ENCODE measurements around the gene PTPRM. TPM values are rescaled to one million over a fixed set of nuclear protein-coding genes. Genes with fewer than 3 reads are reported as not detected.

PTPRM gene
- polyA plus RNA-seq, 1 donor from 2014 or later: 126 TPM

DNA sequence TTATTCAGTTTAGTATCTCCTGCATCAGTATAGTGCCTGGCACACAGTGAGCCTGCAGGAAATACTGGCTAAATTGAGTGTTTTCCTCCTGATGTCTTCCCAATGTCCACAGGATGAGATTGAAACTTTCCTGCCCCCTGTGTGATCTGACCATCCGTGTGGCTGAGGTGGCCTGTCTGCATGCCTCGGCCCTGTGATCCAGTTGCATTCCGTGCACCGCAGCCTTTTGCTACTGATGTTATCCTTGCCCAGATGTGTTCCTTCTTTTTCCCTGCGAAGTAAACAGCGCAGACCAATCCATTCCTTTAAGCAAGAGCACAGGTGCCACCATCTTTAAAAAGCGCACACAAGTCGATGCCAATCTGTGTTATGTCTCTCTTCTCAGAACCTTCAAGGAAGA lies 462.6 kb downstream of the PTPRM start:
- Histone ChIP-seq H3K27ac (ENCODE audit: low read length) (no peak overlapping the region), H3K79me2 (replicated peaks; ENCODE audit: insufficient read depth, low read length) (no peaks in the 10 kb centered on the region), H3K27me3 (ENCODE audit: insufficient read depth, low read depth, low read length) (no peaks in the 10 kb centered on the region), H3K4me2 (ENCODE audit: low read length) (no peak overlapping the region), H4K20me1 (ENCODE audit: insufficient read depth) (no peaks in the 10 kb centered on the region), H3K9me2 (ENCODE audit: insufficient read depth, low read length) (no peaks in the 10 kb centered on the region), H3K36me3 (ENCODE audit: insufficient read depth, low read length) (no peaks in the 10 kb centered on the region), H3K4me3 (ENCODE audit: low read length) (no peak overlapping the region), H3K9ac (ENCODE audit: low read length) (no peak overlapping the region), H3F3A (ENCODE audit: insufficient read depth, low read length, poor library complexity, severe bottlenecking) (no peaks in the 10 kb centered on the region), H3K9me3 (ENCODE audit: low read length) (no peaks in the 10 kb centered on the region), H2AFZ (ENCODE audit: low read depth, low read length) (no peak overlapping the region)
- TF ChIP-seq, protein P1, sequence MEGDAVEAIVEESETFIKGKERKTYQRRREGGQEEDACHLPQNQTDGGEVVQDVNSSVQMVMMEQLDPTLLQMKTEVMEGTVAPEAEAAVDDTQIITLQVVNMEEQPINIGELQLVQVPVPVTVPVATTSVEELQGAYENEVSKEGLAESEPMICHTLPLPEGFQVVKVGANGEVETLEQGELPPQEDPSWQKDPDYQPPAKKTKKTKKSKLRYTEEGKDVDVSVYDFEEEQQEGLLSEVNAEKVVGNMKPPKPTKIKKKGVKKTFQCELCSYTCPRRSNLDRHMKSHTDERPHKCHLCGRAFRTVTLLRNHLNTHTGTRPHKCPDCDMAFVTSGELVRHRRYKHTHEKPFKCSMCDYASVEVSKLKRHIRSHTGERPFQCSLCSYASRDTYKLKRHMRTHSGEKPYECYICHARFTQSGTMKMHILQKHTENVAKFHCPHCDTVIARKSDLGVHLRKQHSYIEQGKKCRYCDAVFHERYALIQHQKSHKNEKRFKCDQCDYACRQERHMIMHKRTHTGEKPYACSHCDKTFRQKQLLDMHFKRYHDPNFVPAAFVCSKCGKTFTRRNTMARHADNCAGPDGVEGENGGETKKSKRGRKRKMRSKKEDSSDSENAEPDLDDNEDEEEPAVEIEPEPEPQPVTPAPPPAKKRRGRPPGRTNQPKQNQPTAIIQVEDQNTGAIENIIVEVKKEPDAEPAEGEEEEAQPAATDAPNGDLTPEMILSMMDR (IDR thresholded peaks at IDR 0.05; ENCODE audit: poor library complexity, severe bottlenecking): no peak
- TF ChIP-seq RAD21 (conservative IDR thresholded peaks at IDR 0.05) (no peak), POLR2AphosphoS5 (IDR thresholded peaks at IDR 0.05) (no peak), REST (IDR thresholded peaks at IDR 0.05; ENCODE audit: borderline replicate concordance) (no peak), EZH2 (IDR thresholded peaks at IDR 0.05; ENCODE audit: borderline replicate concordance, insufficient read depth, low read length, poor library complexity, severe bottlenecking) (no peak), MXI1 (conservative IDR thresholded peaks at IDR 0.05; ENCODE audit: poor library complexity, severe bottlenecking) (no peak), EP300 (conservative IDR thresholded peaks at IDR 0.05; ENCODE audit: poor library complexity, severe bottlenecking) (no peak), SMC3 (conservative IDR thresholded peaks at IDR 0.05; ENCODE audit: poor library complexity) (no peak), TAF1 (IDR thresholded peaks at IDR 0.05; ENCODE audit: low read depth) (no peak)

- TF ChIP-seq, protein P1 (IDR thresholded peaks at IDR 0.05; ENCODE audit: poor library complexity, severe bottlenecking): no peak
- TF ChIP-seq REST (IDR thresholded peaks at IDR 0.05; ENCODE audit: borderline replicate concordance) (no peak), TAF1 (IDR thresholded peaks at IDR 0.05; ENCODE audit: low read depth) (no peak)
- H3K27ac ChIP-seq (ENCODE audit: low read length): no peak overlapping the region
- no peak overlapping the region for H3K4me2 ChIP-seq (ENCODE audit: low read length)
- no peak overlapping the region for H2AFZ ChIP-seq (ENCODE audit: low read depth, low read length)
- no peaks in the 10 kb centered on the region for H3K9me2 ChIP-seq (ENCODE audit: insufficient read depth, low read length)
- H3K4me3 ChIP-seq (ENCODE audit: low read length): no peak overlapping the region
- H3K9me3 ChIP-seq (ENCODE audit: low read length): no peaks in the 10 kb centered on the region
- no peaks in the 10 kb centered on the region for H3F3A ChIP-seq (ENCODE audit: insufficient read depth, low read length, poor library complexity, severe bottlenecking)
- H3K79me2 ChIP-seq (replicated peaks; ENCODE audit: insufficient read depth, low read length): no peaks in the 10 kb centered on the region
- H3K36me3 ChIP-seq (ENCODE audit: insufficient read depth, low read length): no peaks in the 10 kb centered on the region
- H3K9ac ChIP-seq (ENCODE audit: low read length): no peak overlapping the region
- no peaks in the 10 kb centered on the region for H3K27me3 ChIP-seq (ENCODE audit: insufficient read depth, low read depth, low read length)
- H4K20me1 ChIP-seq (ENCODE audit: insufficient read depth): no peaks in the 10 kb centered on the region
Observed at GRCh38 chr18:8030201-8030600, 463.1 kb downstream of the PTPRM start.
